Measurements from ENCODE around the gene ESYT2. TPM values are rescaled to one million over a fixed set of nuclear protein-coding genes. Genes with fewer than 3 reads are reported as not detected.

ESYT2 gene
- total RNA-seq, 2 donors from 2014 or later, result 60.0 to 75.9 TPM

DNA sequence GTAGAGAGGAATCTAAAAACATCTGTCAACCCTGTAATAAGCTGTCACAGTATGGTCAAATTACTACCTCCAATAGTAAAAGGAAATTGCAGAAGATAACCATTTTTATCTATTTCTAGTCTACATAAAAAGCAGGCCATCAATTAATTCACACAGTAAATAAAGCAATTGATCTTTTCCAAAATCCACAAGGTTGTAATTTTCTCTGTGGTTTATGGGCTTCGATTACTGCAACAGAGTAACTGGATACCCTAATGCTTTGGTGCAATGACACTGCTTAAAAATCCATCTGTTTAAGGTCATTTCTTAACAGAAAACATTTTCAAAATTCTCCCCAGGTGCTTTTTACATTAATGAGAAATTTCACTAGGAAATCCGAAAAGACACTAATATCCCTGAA, 23.9 kb downstream of the ESYT2 start:
- Histone ChIP-seq H3K4me3 (no peak overlapping the region), H3K27ac (no peak overlapping the region), H3K4me1 (peaks cover 0 to 32% of the 10 kb centered on the region in 2 donors), H3K27me3 (no peaks in the 10 kb centered on the region), H3K9me3 (no peaks in the 10 kb centered on the region), H3K36me3 (peaks cover 6% of the 10 kb centered on the region)
- DNase-seq (ENCODE audit: low spot score), result no peak
- TF ChIP-seq, protein P1, sequence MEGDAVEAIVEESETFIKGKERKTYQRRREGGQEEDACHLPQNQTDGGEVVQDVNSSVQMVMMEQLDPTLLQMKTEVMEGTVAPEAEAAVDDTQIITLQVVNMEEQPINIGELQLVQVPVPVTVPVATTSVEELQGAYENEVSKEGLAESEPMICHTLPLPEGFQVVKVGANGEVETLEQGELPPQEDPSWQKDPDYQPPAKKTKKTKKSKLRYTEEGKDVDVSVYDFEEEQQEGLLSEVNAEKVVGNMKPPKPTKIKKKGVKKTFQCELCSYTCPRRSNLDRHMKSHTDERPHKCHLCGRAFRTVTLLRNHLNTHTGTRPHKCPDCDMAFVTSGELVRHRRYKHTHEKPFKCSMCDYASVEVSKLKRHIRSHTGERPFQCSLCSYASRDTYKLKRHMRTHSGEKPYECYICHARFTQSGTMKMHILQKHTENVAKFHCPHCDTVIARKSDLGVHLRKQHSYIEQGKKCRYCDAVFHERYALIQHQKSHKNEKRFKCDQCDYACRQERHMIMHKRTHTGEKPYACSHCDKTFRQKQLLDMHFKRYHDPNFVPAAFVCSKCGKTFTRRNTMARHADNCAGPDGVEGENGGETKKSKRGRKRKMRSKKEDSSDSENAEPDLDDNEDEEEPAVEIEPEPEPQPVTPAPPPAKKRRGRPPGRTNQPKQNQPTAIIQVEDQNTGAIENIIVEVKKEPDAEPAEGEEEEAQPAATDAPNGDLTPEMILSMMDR (IDR thresholded peaks at IDR 0.05), result no peak

DNA sequence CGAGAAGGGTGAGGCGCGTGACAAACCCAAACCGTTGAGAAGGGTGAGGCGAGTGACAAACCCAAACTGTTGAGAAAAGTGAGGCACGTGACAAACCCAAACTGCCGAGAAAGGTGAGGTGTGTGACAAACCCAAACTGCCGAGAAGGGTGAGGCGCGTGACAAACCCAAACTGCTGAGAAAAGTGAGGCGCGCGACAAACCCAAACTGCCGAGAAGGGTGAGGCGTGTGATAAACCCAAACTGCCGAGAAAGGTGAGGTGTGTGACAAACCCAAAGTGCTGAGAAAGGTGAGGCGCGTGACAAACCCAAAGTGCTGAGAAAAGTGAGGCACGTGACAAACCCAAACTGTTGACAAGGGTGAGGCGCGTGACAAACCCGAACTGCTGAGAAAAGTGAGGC, 25.0 kb downstream of the ESYT2 start:
- H3K4me1 ChIP-seq, result peaks cover 0 to 23% of the 10 kb centered on the region in 2 donors

DNA sequence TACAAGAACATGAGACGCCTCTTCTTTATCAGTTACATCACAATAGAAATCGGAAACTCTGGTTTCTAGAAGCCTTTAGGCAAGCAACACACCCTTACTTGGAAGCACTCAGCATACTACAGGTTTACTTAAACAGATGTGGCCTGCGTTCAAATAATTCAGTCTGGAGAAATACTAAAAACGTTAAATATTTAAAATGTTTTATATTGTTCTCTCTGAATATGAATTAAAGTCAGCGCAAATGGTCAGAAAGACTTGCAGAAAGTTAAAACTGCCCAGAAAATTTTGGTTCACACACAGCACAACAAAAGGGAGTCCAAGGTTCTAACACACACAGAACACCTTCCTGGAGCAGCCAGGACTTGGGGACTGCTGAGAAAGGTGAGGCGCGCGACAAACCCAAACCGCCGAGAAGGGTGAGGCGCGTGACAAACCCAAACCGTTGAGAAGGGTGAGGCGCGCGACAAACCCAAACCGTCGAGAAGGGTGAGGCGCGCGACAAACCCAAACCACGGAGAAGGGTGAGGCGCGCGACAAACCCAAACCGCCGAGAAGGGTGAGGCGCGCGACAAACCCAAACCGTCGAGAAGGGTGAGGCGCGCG, 25.8 kb downstream of the ESYT2 start:
- Histone ChIP-seq H3K27me3 (no peaks in the 10 kb centered on the region), H3K4me1 (peaks cover 0 to 23% of the 10 kb centered on the region in 2 donors), H3K27ac (no peak overlapping the region), H3K36me3 (peaks cover 6% of the 10 kb centered on the region), H3K9me3 (no peaks in the 10 kb centered on the region), H3K4me3 (no peak overlapping the region)
- TF ChIP-seq, protein P1 (IDR thresholded peaks at IDR 0.05), result no peak
- DNase-seq (ENCODE audit: low spot score), result no peak

More for the DNA sequence above, 25.0 kb downstream of the ESYT2 start:
- Histone ChIP-seq H3K36me3 (peaks cover 6% of the 10 kb centered on the region), H3K27ac (no peak overlapping the region), H3K27me3 (no peaks in the 10 kb centered on the region), H3K4me3 (no peak overlapping the region), H3K9me3 (no peaks in the 10 kb centered on the region)
- TF ChIP-seq, protein P1 (IDR thresholded peaks at IDR 0.05), result no peak
- DNase-seq (ENCODE audit: low spot score), result no peak

DNA sequence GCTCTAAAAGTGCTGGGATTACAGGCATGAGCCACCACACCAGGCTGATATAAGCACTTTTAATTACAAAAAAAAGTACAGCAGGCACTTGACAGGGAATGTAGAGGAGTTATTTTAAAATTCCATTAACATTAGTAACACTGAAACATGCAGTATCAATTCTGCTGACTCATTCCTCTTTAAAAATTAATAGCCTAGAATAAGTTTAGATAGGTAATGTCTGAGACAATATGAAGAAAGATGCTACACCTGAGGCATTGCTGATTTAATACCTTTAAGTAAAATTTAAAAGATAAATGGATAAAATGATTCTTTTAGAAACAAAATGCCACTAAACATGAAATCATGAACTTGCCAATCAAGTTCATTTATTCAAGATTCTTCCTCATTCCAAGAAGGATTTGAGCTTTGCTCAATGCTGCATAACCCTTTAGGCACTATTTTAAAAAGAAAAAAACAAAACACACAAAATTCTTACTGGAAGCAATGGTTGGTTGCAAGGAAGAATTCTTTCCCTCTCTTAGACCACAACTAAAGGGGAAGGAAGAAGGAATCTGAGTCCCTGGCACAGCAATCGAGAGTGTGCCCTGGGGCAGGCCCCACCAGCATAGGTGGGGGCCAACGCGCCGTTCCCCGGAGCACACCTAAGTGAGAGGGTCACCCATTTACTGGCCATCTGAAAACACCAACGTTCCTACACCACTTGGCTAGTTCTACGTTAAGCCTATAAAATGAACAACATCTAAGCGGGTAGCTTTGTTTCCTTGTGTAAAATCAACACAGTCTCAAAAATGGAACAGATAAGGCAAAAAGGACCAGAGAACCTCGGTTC, 26.6 kb downstream of the ESYT2 start:
- Histone ChIP-seq H3K27me3 (no peaks in the 10 kb centered on the region), H3K9me3 (no peaks in the 10 kb centered on the region), H3K4me1 (peaks cover 0 to 21% of the 10 kb centered on the region in 2 donors), H3K36me3 (peaks cover 3% of the 10 kb centered on the region), H3K27ac (peak overlapping the region; percentile 21 to 26), H3K4me3 (no peak overlapping the region)
- no peak for DNase-seq (ENCODE audit: low spot score)
- TF ChIP-seq, protein P1 (IDR thresholded peaks at IDR 0.05), result no peak

DNA sequence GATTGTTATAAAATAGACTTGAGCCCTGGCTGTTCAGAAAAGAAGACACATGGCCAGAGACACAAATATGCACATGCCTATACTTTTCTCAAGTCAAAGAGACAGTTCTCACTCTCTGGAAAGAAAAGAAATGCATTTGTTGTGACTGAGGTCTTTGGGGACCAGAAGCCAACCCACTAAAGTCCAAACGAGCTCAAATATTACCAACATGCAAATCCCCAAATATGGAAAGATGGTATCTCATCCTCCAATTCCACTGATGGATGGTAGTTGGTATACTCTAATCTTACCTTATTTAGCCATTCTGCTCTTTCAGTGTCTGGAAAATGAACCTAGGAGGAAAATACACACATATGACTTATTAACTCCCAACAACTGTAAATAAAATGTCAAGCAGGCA, 30.6 kb downstream of the ESYT2 start:
- Histone ChIP-seq H3K9me3 (no peaks in the 10 kb centered on the region), H3K36me3 (peaks cover 43% of the 10 kb centered on the region), H3K4me3 (no peak overlapping the region), H3K27ac (no peak overlapping the region), H3K4me1 (peaks cover 0 to 15% of the 10 kb centered on the region in 2 donors), H3K27me3 (no peaks in the 10 kb centered on the region)
- no peak for DNase-seq (ENCODE audit: low spot score)
- TF ChIP-seq, protein P1 (IDR thresholded peaks at IDR 0.05), result no peak

Measured in right atrium auricular region (tissue), 2 donors.